IPS DF 6.9 (cell line): ENCODE data around the gene CSDE1.

Experiments used
- DNase-seq: peaks from one replicate; pipeline ENCODE4 v3.0.0-alpha.2; 2013; ENCODE audit warnings: low read depth, low spot score
- H3K27ac ChIP-seq: one replicate; pipeline ENCODE4 v1.5.1; 2013; ENCODE audit warnings: low read length, control low read depth
- H3K27me3 ChIP-seq: 2 replicates; pipeline ENCODE4 v1.6.1; 2013; ENCODE audit warnings: mild to moderate bottlenecking, low read length; ENCODE audit not compliant: control insufficient read depth, insufficient read depth
- H3K36me3 ChIP-seq: 2 replicates; pipeline ENCODE4 v1.6.1; 2013; ENCODE audit warnings: low read length; ENCODE audit not compliant: control insufficient read depth, insufficient read depth
- H3K4me1 ChIP-seq: 2 replicates; pipeline ENCODE4 v1.6.1; 2013; ENCODE audit warnings: low read length; ENCODE audit not compliant: control insufficient read depth, insufficient read depth
- H3K4me3 ChIP-seq: 2 replicates; pipeline ENCODE4 v1.5.1; 2013; ENCODE audit warnings: mild to moderate bottlenecking, low read length
- H3K9me3 ChIP-seq: 2 replicates; pipeline ENCODE4 v1.6.1; 2013; ENCODE audit warnings: low read length, inconsistent platforms; ENCODE audit not compliant: control insufficient read depth, insufficient read depth
- whole genome bisulfite sequencing: extraction: QIAGEN DNeasy Blood & Tissue Kit; methylation state at CpG from one replicate; pipeline ENCODE4 v1.1.7; 2013; ENCODE audit warnings: mixed read lengths, missing lambda C conversion rate; ENCODE audit not compliant: insufficient read length, insufficient coverage; 5-methylcytosine and 5-hydroxymethylcytosine counted together

CSDE1 gene

DNA sequence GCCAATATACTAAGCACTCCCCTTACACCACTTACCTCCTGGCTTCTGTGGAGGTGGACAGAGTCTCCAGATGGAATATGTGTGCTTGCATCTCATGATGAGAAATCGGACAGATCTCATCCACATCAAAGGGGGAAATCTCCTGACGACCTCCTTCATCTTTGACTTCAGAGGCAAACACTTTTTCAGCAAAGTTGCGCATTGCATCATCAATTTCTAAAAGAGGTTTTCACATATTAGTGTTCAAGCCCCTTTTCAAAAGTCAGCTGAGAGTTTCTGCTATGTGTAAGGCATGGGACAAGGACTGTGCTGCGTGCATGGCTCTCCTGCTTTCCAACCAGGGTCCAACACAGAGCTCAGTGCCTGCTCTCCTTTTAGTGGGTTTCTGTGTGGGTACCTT lies 69.3 kb downstream of the CSDE1 start:
- no peak for DNase-seq
- Histone ChIP-seq H3K9me3 (no peaks in the 10 kb centered on the region; the same call in 1 of the 2 replicates), H3K4me3 (no peak overlapping the region), H3K4me1 (no peaks in the 10 kb centered on the region), H3K27me3 (no peaks in the 10 kb centered on the region), H3K27ac (no peak overlapping the region), H3K36me3 (no peaks in the 10 kb centered on the region)
- no CpG with 5 or more reads among the region's 4 CpGs for WGBS

GRCh38 chr1:114685851-114686250 lies 71.9 kb downstream of the CSDE1 start:
- H3K4me1 ChIP-seq, result no peaks in the 10 kb centered on the region
- H3K36me3 ChIP-seq, result no peaks in the 10 kb centered on the region
- no peaks in the 10 kb centered on the region for H3K27me3 ChIP-seq
- DNase-seq, result no peak
- WGBS, result no CpG with 5 or more reads among the region's 5 CpGs
- H3K4me3 ChIP-seq, result no peak overlapping the region
- H3K9me3 ChIP-seq, result no peaks in the 10 kb centered on the region; the same call in 1 of the 2 replicates
- no peak overlapping the region for H3K27ac ChIP-seq

DNA sequence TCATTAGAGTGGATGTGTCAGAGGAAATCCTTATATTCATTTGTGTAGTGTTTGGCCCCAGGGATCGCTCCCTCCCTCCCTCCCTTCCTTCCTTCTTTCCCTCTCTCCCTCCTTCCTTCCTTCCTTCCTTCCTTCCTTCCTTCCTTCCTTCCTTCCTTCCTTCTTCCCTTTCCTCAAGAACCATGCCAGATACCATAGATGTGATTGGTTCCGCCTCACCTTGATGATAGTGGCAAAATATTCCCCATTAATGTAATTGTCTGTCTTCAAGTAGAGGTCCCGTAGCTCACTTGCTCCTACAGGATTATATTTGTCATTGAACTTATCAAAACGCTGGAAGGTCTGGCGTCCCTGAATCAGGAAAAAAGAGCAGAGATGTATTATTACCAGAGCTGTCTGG lies 80.1 kb downstream of the CSDE1 start:
- WGBS, result no CpG with 5 or more reads among the region's 5 CpGs
- no peaks in the 10 kb centered on the region for H3K9me3 ChIP-seq
- no peaks in the 10 kb centered on the region for H3K27me3 ChIP-seq
- H3K4me3 ChIP-seq, result no peak overlapping the region
- no peak overlapping the region for H3K27ac ChIP-seq
- no peaks in the 10 kb centered on the region for H3K4me1 ChIP-seq
- no peaks in the 10 kb centered on the region for H3K36me3 ChIP-seq
- DNase-seq, result no peak

- H3K27me3 ChIP-seq, result no peaks in the 10 kb centered on the region
- DNase-seq, result no peak
- H3K4me1 ChIP-seq, result no peaks in the 10 kb centered on the region
- H3K4me3 ChIP-seq, result no peak overlapping the region
- no peaks in the 10 kb centered on the region for H3K9me3 ChIP-seq
- no peak overlapping the region for H3K27ac ChIP-seq
- WGBS, result no CpG with 5 or more reads among the region's 1 CpG
- no peaks in the 10 kb centered on the region for H3K36me3 ChIP-seq
Observed at GRCh38 chr1:114676115-114676514, 81.7 kb downstream of the CSDE1 start.

GRCh38 chr1:114671939-114672275 lies 85.9 kb downstream of the CSDE1 start:
- H3K9me3 ChIP-seq, result no peaks in the 10 kb centered on the region
- DNase-seq, result no peak
- no CpG with 5 or more reads among the region's 7 CpGs for WGBS
- no peaks in the 10 kb centered on the region; the same call in 1 of the 2 replicates for H3K27me3 ChIP-seq
- H3K4me3 ChIP-seq, result no peak overlapping the region
- H3K27ac ChIP-seq, result no peak overlapping the region
- H3K36me3 ChIP-seq, result no peaks in the 10 kb centered on the region
- no peaks in the 10 kb centered on the region for H3K4me1 ChIP-seq

DNA sequence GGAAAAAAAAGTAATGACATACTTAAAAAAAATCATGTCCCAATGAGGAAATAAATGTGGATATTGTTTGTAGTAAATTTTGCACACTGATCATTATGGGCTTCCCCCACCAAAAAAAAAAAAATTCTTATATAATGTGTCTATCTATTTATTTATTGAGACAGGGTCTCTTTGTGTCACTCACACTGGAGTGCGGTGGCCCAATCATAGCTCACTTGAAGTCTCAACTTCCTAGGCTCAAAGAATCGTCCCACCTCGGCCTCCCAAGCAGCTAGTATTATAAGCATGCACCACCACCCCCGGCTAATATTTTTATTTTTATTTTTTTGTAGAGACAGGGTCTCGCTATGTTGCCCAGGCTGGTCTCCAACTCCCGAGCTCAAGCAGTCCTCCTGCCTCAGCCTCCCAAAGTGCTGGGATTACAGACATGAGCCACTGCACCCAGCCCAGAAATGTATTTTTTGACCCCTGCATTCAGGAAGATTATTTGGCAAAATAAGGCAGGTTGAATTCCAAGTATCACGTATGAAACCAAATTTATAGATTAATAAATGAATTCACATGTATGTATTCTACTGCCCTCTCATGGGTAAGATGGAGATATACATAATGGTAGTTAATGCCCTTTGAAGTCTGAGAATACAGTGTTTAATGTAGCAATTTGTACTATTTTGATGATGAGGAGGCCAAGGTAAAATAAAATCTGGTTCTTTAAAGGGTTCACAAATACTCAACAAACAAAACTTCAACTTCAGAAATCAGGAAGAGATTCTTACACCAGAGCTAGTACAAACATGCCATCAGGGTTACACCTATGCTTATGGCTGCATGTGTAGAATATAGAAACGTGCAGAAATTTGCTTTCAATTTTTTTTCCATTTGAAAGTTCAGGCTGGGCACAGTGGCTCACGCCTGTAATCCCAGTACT lies 86.5 kb downstream of the CSDE1 start:
- H3K4me1 ChIP-seq, result no peaks in the 10 kb centered on the region
- H3K4me3 ChIP-seq, result no peak overlapping the region
- no peaks in the 10 kb centered on the region; the same call in 1 of the 2 replicates for H3K27me3 ChIP-seq
- DNase-seq, result no peak
- no peak overlapping the region for H3K27ac ChIP-seq
- WGBS, result no CpG with 5 or more reads among the region's 9 CpGs
- no peaks in the 10 kb centered on the region for H3K36me3 ChIP-seq
- no peaks in the 10 kb centered on the region for H3K9me3 ChIP-seq

DNA sequence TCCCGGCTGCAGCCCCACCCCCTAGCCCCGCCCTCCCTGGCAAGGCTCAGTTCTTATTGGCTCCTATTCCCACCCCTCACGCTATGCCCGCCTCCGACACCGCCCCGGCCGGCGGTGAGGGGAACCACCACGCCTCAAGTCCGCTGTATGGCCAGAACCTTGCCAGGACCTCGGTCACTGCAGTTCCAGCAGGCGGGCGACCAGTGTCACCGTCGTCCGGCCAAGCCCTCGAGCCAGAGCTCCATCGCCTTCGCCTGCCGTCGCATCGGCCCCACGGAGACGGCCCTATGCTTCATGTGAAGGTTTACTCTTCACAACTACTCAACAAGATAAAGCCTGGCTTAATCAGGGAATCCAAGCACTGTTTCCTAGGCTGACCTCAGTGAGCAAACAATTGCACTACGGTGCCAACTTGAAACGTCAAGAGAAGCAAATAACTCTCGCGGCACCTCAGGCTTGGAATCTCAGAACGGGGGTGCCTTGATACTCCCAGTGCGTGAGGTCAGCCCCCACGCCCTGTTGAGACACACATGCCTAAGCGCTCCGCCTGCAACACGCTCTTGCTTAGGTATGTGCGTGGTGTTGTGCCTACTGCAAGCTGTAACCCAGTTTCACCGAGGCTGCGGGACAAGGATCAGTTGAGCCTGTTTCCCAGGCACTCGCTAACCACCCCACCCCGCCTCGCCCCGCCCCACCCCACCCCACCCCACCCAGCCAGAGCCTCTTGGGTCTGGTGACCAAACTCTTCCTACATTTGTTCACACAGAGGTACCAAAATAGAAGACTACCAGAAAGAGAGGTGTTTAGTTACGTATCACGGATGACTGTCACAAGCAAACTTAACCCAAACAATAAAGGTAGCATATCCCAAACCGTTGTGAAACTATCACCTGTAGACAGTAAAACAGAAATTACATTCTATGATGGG lies 87.4 kb downstream of the CSDE1 start:
- peak overlapping the region; percentile 67; the same call in 1 of the 2 replicates for H3K4me3 ChIP-seq
- WGBS, result no CpG with 5 or more reads among the region's 45 CpGs
- DNase-seq, result peak; percentile 73
- H3K36me3 ChIP-seq, result no peaks in the 10 kb centered on the region
- H3K4me1 ChIP-seq, result no peaks in the 10 kb centered on the region
- H3K9me3 ChIP-seq, result no peaks in the 10 kb centered on the region
- no peak overlapping the region for H3K27ac ChIP-seq
- H3K27me3 ChIP-seq, result no peaks in the 10 kb centered on the region; the same call in 1 of the 2 replicates

DNA sequence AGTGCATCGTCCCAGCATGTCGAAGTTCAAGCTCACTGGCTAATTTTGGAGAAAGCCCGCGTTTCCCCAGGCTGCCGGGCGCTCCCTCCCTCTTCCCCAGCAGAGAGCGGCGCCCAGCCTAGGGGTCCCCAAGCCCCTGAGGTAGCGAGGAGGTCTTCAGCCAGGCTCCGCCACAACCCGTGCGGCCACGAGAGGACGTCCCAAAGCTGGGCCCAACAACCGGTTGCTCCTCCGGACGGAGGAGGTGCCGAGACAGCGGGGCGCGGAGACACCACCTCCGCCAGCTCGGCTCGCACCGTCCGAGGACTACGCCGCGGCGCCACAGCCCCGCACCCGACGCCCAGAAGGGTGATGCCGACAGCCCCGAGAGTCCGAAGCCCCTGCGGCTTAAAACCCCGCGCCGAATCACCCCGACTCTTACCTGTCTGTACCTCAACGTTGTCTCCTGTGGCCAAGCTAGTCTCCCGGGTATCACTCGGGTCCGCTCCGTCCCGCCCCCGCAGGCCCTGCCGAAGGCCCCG lies 88.2 kb downstream of the CSDE1 start, which contains the start of gene DENND2C:
Gene DENND2C, minus strand, starts transcription at position 488 of the 521 bp plus-strand sequence. CDS start 44,065 bp downstream, outside the sequence.
- Histone ChIP-seq H3K9me3 (no peaks in the 10 kb centered on the region), H3K36me3 (no peaks in the 10 kb centered on the region), H3K27me3 (no peaks in the 10 kb centered on the region; the same call in 1 of the 2 replicates), H3K4me3 (peak within 1 kb of the TSS; percentile 67; the same call in 1 of the 2 replicates), H3K27ac (no peak within 1 kb of the TSS), H3K4me1 (no peaks in the 10 kb centered on the region)
- no CpG with 5 or more reads among the region's 50 CpGs for WGBS
- peak; percentile 33 for DNase-seq

DNA sequence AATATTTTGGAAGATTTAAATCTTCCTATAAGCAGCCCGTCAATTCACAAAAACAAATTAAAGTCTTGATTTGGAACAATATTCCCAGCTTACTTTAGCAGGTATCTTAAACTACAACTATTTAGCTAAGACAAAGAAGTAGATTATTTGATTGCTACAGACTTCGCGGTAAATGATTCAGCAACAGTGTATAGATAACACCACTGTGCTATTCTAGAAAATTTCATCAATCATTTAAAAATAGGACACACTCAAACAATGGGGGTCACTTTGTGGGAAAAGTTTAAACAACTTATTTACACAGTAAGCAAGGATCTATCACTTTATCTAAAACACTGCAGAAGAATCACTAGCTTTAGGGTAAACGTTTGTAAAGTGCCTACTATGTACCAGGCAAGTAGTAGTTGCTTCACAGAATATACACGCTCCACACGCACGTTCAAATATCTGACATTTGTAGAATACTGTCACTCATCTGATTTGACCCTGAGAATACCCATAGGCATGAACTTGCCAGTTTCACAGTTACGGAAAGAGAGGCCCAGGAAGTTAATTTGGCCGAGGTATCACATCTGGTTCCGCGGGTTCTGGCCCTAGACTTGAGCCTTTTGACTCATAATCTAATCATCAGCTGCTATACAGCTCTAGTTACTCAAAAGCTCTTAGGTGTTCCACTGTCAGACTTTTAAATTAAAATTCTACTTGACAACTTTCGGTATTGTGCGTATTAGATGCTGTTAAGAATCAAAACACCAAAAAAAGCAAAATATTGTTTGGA lies 88.8 kb downstream of the CSDE1 start:
- H3K9me3 ChIP-seq, result no peaks in the 10 kb centered on the region
- H3K4me3 ChIP-seq, result peak overlapping the region; percentile 67; the same call in 1 of the 2 replicates
- no peaks in the 10 kb centered on the region for H3K36me3 ChIP-seq
- H3K27me3 ChIP-seq, result no peaks in the 10 kb centered on the region; the same call in 1 of the 2 replicates
- no peak for DNase-seq
- H3K4me1 ChIP-seq, result no peaks in the 10 kb centered on the region
- H3K27ac ChIP-seq, result no peak overlapping the region
- no CpG with 5 or more reads among the region's 13 CpGs for WGBS
